HG02938 (cell line): Measurements from ENCODE around the gene IMPACT.

Source experiments
- ATAC-seq: cut with Tn5 transposase; IDR thresholded peaks from one replicate; pipeline ENCODE4 v1.9.1; 2021; ENCODE audit warnings: mild to moderate bottlenecking, moderate library complexity; ENCODE audit not compliant: unreplicated experiment

The IMPACT gene

GRCh38 chr18:24474406-24474805 lies 47.9 kb downstream of the IMPACT start:
- no peak for ATAC-seq

DNA sequence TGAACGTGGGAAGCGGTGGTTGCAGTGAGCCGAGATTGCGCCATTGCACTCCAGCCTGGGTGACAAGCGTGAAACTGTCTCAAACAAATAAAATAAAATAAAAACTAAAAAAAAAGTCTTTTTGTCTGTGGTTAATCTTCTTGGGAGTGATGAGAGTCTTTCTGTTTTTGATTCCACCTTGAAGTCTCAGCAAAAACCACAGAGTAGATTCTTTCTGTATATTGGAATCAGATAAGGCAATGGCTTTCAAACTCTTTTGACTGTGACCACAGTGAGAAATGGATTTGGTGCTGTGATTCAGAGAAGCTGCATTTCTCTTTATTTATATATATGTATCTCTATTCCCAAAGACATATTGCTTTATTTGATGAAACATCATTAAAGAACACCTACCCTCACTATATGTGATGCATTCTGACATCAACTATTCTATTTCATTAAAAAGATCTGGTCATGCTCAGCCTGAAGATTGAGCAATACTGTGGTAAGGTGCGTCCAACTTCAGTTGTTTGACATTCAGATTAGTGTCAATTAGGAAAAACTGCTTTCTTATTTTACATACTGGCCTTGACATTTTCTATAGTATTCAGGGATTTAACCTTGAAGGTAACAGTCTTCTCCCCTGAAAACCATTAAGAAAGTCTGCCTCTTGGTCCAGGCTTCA lies 49.6 kb downstream of the IMPACT start:
- no peak for ATAC-seq

GRCh38 chr18:24479371-24479770 lies 52.9 kb downstream of the IMPACT start:
- no peak for ATAC-seq

DNA sequence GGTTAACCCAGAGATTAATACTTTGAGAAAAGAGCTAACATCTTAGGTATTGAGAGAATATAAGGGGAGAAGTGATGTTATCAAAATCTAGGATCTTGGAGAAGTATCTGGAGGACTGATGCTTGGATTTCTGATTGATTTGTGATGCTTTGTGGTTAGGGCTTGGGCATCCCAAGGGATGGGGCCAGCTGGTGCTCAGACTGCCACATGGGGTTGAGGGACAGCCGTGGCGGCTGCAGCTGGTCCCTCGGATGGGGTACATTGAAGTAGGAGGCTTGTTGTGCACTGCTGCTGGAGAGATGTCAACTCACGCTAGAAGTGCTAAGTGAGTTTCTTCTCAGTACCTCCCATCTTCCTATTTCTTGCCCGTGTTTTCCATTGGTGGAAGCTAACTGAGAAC lies 56.4 kb downstream of the IMPACT start:
- ATAC-seq: no peak

DNA sequence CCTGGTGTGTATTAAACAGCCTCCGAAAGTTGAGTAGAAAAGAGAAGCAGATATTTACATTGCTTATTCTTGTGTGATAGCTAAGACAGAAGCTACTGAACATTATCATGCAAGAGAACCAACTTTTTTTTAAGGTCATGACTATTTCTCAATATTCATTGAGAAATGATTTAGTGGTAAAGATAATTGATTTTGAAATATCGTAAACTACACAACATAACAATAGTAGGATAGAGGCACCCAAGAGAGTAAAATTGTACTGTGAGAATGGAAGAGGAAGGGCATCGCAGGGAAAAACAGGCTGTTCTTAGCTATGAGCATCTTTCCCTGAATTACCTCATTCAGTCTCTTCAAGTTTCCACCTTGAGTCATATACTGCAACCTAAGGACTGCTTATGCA lies 59.2 kb downstream of the IMPACT start:
- no peak for ATAC-seq

DNA sequence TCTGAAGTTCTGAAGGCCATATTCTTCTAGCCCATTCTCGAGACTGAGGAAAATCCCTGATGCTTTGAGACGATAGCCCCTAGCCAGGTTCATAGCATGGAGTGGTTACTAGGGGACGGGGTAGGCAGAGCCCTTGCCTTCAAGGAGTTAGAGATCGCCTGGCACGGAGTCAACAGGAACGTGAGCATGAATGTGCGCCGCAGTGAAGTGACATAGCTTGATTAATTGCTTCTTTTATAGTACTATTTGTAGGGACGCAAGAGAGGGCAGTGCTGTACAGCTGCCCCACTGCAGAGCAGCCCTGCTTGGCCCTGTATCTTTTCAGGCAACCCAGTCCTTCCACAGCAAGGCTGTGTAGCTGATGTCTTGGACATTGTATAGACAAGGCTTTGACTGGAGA lies 60.2 kb downstream of the IMPACT start:
- no peak for ATAC-seq

GRCh38 chr18:24488824-24489493 lies 62.5 kb downstream of the IMPACT start:
- ATAC-seq: no peak

DNA sequence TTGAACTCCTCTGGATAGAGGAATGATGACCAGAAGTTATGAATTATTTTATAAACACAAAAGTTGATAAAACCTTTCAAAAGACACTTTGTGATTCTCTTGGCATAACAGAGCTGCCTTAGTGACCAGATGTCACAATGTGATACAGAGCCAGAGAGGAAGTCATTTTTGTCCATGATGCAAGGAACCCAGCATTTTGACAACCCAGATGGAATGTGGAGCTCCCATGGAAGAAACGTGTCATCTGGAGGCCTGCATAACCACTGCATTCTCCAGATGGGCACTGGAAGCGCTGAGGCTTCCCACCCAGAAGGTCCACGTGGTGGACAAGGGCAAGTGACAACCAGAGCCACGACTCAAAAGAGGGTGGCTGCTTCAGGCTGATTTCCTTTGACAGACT lies 64.1 kb downstream of the IMPACT start:
- ATAC-seq: no peak

GRCh38 chr18:24491927-24492834 lies 65.7 kb downstream of the IMPACT start:
- peak; percentile 85 for ATAC-seq

DNA sequence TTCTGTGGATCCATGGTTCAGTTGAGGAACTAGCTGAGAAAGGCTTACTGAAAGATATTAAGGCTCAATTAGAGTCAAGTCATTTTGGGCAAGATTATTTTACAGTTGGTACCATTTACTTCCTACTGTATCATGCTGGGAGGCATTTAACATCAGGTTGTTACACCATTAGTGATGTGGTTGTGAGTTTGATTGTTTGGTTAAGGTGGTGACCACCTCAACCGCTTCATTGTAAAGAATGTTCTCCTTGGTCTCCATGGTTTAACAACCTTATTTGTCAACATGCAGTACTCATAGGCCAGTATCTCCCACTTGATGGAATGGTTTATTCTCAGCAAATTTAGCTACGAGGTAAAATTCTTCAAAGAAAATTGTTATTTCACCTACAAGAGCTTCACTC lies 68.1 kb downstream of the IMPACT start:
- no peak for ATAC-seq

GRCh38 chr18:24497031-24497754 lies 70.7 kb downstream of the IMPACT start:
- ATAC-seq: no peak

- no peak for ATAC-seq
Measured at GRCh38 chr18:24499814-24500213, 73.3 kb downstream of the IMPACT start.

DNA sequence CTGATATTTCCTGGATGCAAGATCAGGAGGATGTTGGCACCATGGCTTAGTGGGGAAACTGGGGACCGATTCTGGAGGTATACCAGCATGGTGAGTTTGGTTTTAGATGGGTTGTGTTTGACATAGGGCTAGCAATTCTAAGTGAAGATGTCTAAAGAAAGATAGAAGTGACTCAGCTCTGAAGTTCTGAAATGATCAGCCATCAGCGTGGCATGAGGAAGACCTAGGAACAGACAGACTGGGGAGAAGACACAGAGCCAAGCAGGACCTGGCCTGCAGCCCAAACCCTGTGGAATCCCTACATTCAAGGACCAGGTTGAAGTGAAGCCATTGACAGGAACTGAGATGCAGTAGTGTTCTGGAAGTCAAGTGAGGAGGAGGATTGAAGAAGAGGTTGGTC lies 73.7 kb downstream of the IMPACT start:
- no peak for ATAC-seq

GRCh38 chr18:24500766-24501165 lies 74.3 kb downstream of the IMPACT start:
- no peak for ATAC-seq

- no peak for ATAC-seq
Measured at GRCh38 chr18:24502667-24503523, 76.4 kb downstream of the IMPACT start.
